ENCODE data around the gene UBE2U. TPM values are rescaled to one million over a fixed set of nuclear protein-coding genes. Genes with fewer than 3 reads are reported as not detected.
A peak's percentile ranks its signal among the peaks of the same experiment; 100 is the strongest.

The UBE2U gene
- total and polyA plus RNA-seq, 2 donors, result not detected

GRCh38 chr1:64263335-64263734 is 59.9 kb downstream of the UBE2U start:
- WGBS, result 89% methylated on average over 3 of the region's 3 CpGs
- H3K36me3 ChIP-seq (ENCODE audit: insufficient read depth), result no peaks in the 10 kb centered on the region
- no peak for DNase-seq (ENCODE audit: extremely low spot score)
- H3K4me1 ChIP-seq (ENCODE audit: insufficient read depth), result no peaks in the 10 kb centered on the region
- H3K4me3 ChIP-seq (ENCODE audit: low read depth, low read length), result no peak overlapping the region
- no peak overlapping the region for H3K27ac ChIP-seq (ENCODE audit: low read depth)

- no peak for DNase-seq (ENCODE audit: extremely low spot score)
- Histone ChIP-seq H3K36me3 (ENCODE audit: insufficient read depth) (no peaks in the 10 kb centered on the region), H3K4me3 (ENCODE audit: low read depth, low read length) (no peak overlapping the region), H3K27ac (ENCODE audit: low read depth) (no peak overlapping the region), H3K4me1 (ENCODE audit: insufficient read depth) (no peaks in the 10 kb centered on the region)
- 50% methylated on average over 2 of the region's 2 CpGs for WGBS
Measured at GRCh38 chr1:64263856-64264255, 60.4 kb downstream of the UBE2U start.

- DNase-seq (ENCODE audit: extremely low spot score), result no peak
- Histone ChIP-seq H3K4me1 (ENCODE audit: insufficient read depth) (no peaks in the 10 kb centered on the region), H3K4me3 (ENCODE audit: low read depth, low read length) (no peak overlapping the region), H3K36me3 (ENCODE audit: insufficient read depth) (no peaks in the 10 kb centered on the region), H3K27ac (ENCODE audit: low read depth) (no peak overlapping the region)
- 73% methylated on average over 2 of the region's 2 CpGs for WGBS
Measured at GRCh38 chr1:64265141-64265540, 61.7 kb downstream of the UBE2U start.

DNA sequence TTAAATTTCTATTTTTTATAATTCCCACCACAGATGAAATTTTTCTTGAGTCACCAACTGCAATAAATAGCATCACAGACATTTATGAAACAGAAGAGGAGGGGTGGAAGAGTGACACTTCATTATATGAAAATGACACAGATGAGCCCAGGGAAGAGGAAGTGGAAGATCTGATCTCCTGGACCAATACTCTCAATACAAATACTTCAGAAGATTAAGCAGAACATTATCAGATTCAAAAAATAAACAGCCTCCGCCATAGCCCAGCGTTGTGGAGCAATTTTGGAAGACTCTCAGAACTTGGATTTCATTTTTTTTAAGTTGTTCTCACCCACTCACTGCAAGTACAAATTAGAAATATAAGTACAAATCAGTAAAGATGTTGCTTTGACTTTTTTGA is 63.6 kb downstream of the UBE2U start:
- no peaks in the 10 kb centered on the region for H3K4me1 ChIP-seq (ENCODE audit: insufficient read depth)
- 45% methylated on average over 2 of the region's 2 CpGs for WGBS
- DNase-seq (ENCODE audit: extremely low spot score), result no peak
- H3K36me3 ChIP-seq (ENCODE audit: insufficient read depth), result no peaks in the 10 kb centered on the region
- no peak overlapping the region for H3K27ac ChIP-seq (ENCODE audit: low read depth)
- H3K4me3 ChIP-seq (ENCODE audit: low read depth, low read length), result no peak overlapping the region

DNA sequence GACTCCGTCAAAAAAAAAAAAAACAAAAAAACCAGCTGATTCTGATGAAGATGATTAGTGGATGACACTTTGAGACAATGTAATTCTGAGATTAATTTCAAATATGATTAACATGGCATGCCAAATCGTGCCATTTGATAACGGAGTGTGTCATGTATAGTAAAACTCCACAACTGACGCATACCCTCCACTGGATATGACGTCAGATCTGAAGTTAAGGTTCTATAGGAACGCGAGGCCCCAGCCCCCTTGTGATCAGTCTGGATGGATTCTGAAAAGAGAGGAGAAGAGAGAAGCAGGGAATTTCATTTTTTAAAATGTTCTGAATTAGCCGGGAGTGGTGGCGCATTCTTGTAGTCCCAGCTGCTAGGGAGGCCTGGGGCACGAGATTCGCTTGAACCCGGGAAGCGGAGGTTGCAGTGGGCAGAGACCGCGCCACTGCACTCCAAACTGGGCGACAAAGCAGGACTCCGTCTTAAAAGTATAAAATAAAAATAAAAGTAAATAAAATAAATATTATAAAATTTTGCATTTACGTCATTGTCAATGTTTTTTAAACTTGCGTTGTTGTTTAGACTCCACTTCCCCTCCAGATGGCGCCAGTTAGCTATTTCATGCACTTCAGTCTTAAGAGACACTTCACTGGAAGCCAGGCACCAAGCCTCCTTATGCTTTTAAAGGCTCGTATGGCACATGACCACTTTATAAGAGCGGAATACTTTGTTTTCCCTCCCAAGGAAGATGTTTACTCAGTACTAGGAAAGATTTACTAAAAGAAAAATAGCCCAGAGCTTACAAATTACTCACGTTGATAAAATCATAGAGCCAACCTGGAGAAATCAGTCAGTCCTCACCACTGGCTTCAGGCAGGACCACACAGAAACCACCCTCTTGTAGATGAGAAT is 65.5 kb downstream of the UBE2U start:
- Histone ChIP-seq H3K4me1 (ENCODE audit: insufficient read depth) (no peaks in the 10 kb centered on the region), H3K4me3 (ENCODE audit: low read depth, low read length) (no peak overlapping the region), H3K36me3 (ENCODE audit: insufficient read depth) (no peaks in the 10 kb centered on the region), H3K27ac (ENCODE audit: low read depth) (no peak overlapping the region)
- peak; percentile 87 for DNase-seq (ENCODE audit: extremely low spot score)
- 53% methylated on average over 23 of the region's 23 CpGs for WGBS

DNA sequence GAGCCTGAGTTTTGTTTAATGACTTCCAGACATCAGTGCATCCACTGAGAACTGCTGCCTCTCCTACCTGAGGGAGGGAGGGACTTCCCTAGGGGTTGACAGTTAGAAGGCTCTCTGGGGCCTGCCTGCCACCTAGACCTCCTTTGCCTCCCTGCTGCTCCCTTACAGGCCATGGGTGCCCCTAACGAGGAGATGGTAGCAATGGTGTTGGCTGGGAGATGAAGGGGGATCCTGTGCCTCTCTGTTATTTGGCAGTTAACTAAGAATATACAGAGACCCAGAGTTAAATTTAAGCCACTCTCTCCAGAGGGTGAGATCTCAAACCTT is 66.1 kb downstream of the UBE2U start:
- DNase-seq (ENCODE audit: extremely low spot score), result no peak
- Histone ChIP-seq H3K4me1 (ENCODE audit: insufficient read depth) (no peaks in the 10 kb centered on the region), H3K27ac (ENCODE audit: low read depth) (no peak overlapping the region), H3K4me3 (ENCODE audit: low read depth, low read length) (no peak overlapping the region), H3K36me3 (ENCODE audit: insufficient read depth) (no peaks in the 10 kb centered on the region)
- 77% methylated on average over 1 of the region's 1 CpG for WGBS

GRCh38 chr1:64280001-64280400 is 76.6 kb downstream of the UBE2U start:
- DNase-seq (ENCODE audit: extremely low spot score), result no peak
- Histone ChIP-seq H3K4me1 (ENCODE audit: insufficient read depth) (no peaks in the 10 kb centered on the region), H3K4me3 (ENCODE audit: low read depth, low read length) (no peak overlapping the region), H3K27ac (ENCODE audit: low read depth) (no peak overlapping the region), H3K36me3 (ENCODE audit: insufficient read depth) (no peaks in the 10 kb centered on the region)
- 89% methylated on average over 4 of the region's 4 CpGs for WGBS

- whole genome bisulfite sequencing, result 54% methylated on average over 4 of the region's 4 CpGs
- Histone ChIP-seq H3K4me1 (ENCODE audit: insufficient read depth) (no peaks in the 10 kb centered on the region), H3K36me3 (ENCODE audit: insufficient read depth) (no peaks in the 10 kb centered on the region), H3K27ac (ENCODE audit: low read depth) (no peak overlapping the region), H3K4me3 (ENCODE audit: low read depth, low read length) (no peak overlapping the region)
- DNase-seq (ENCODE audit: extremely low spot score), result peak; percentile 80
Measured at GRCh38 chr1:64282351-64282750, 78.9 kb downstream of the UBE2U start.

GRCh38 chr1:64287071-64287470 is 83.6 kb downstream of the UBE2U start:
- Histone ChIP-seq H3K36me3 (ENCODE audit: insufficient read depth) (no peaks in the 10 kb centered on the region), H3K4me1 (ENCODE audit: insufficient read depth) (no peaks in the 10 kb centered on the region), H3K4me3 (ENCODE audit: low read depth, low read length) (no peak overlapping the region), H3K27ac (ENCODE audit: low read depth) (no peak overlapping the region)
- 26% methylated on average over 3 of the region's 3 CpGs for whole genome bisulfite sequencing
- DNase-seq (ENCODE audit: extremely low spot score), result no peak

GRCh38 chr1:64290420-64290819 is 87.0 kb downstream of the UBE2U start:
- 50% methylated on average over 1 of the region's 1 CpG for WGBS
- Histone ChIP-seq H3K27ac (ENCODE audit: low read depth) (no peak overlapping the region), H3K36me3 (ENCODE audit: insufficient read depth) (no peaks in the 10 kb centered on the region), H3K4me1 (ENCODE audit: insufficient read depth) (no peaks in the 10 kb centered on the region), H3K4me3 (ENCODE audit: low read depth, low read length) (no peak overlapping the region)
- no peak for DNase-seq (ENCODE audit: extremely low spot score)

GRCh38 chr1:64291931-64292330 is 88.5 kb downstream of the UBE2U start:
- 88% methylated on average over 4 of the region's 4 CpGs for WGBS
- Histone ChIP-seq H3K4me3 (ENCODE audit: low read depth, low read length) (no peak overlapping the region), H3K4me1 (ENCODE audit: insufficient read depth) (no peaks in the 10 kb centered on the region), H3K36me3 (ENCODE audit: insufficient read depth) (no peaks in the 10 kb centered on the region), H3K27ac (ENCODE audit: low read depth) (no peak overlapping the region)
- DNase-seq (ENCODE audit: extremely low spot score), result no peak

GRCh38 chr1:64292399-64292798 is 89.0 kb downstream of the UBE2U start:
- DNase-seq (ENCODE audit: extremely low spot score), result no peak

DNA sequence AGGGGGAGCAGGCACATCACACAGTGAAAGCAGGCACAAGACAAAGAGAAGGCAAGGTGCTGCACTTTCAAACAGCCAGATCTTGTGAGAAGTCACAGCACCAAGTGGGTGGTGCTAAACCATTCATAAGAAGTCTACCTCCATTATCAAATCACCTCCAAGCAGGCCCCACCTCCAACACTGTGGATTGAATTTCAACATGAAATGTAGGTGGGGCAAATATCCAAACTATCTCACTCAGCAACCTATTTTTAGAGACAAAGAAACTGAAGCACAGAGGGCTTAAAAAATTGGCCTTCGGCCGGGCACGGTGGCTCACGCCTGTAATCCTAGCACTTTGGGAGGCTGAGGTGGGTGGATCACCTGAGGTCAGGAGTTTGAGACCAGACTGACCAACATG is 90.4 kb downstream of the UBE2U start:
- Histone ChIP-seq H3K27ac (ENCODE audit: low read depth) (no peak overlapping the region), H3K4me1 (ENCODE audit: insufficient read depth) (no peaks in the 10 kb centered on the region), H3K36me3 (ENCODE audit: insufficient read depth) (no peaks in the 10 kb centered on the region), H3K4me3 (ENCODE audit: low read depth, low read length) (no peak overlapping the region)
- DNase-seq (ENCODE audit: extremely low spot score), result no peak
- 93% methylated on average over 4 of the region's 4 CpGs for WGBS

More at GRCh38 chr1:64292399-64292798, 89.0 kb downstream of the UBE2U start:
- no peaks in the 10 kb centered on the region for H3K36me3 ChIP-seq (ENCODE audit: insufficient read depth)
- WGBS, result 75% methylated on average over 1 of the region's 1 CpG
- H3K27ac ChIP-seq (ENCODE audit: low read depth), result no peak overlapping the region
- no peak overlapping the region for H3K4me3 ChIP-seq (ENCODE audit: low read depth, low read length)
- no peaks in the 10 kb centered on the region for H3K4me1 ChIP-seq (ENCODE audit: insufficient read depth)

- no peaks in the 10 kb centered on the region for H3K36me3 ChIP-seq (ENCODE audit: insufficient read depth)
- H3K4me1 ChIP-seq (ENCODE audit: insufficient read depth), result no peaks in the 10 kb centered on the region
- no peak for DNase-seq (ENCODE audit: extremely low spot score)
- no peak overlapping the region for H3K27ac ChIP-seq (ENCODE audit: low read depth)
- WGBS, result 36% methylated on average over 2 of the region's 2 CpGs
- H3K4me3 ChIP-seq (ENCODE audit: low read depth, low read length), result no peak overlapping the region
Measured at GRCh38 chr1:64295136-64295535, 91.7 kb downstream of the UBE2U start.
